Fibroblast of gingiva (primary cell): Measurements from ENCODE around the gene EID1.
A peak's percentile ranks its signal among the peaks of the same experiment; 100 is the strongest.
"Not testable (repeated sequence)": the region's sequence is repeated elsewhere in the genome, so short reads cannot be mapped to it uniquely, and the experiment has no call there.

ENCODE experiments used
- DNase-seq: peaks from one replicate; pipeline ENCODE4 v3.0.0-alpha.2; 2011; ENCODE audit warnings: low read depth

EID1 gene

GRCh38 chr15:48869966-48870365 lies 8.0 kb upstream of the EID1 start:
- DNase-seq: no peak

GRCh38 chr15:48871542-48871941 lies 6.4 kb upstream of the EID1 start:
- DNase-seq: no peak

GRCh38 chr15:48872632-48873031 lies 5.3 kb upstream of the EID1 start:
- DNase-seq: no peak

GRCh38 chr15:48875241-48875960 lies 2.5 kb upstream of the EID1 start:
- no peak for DNase-seq

GRCh38 chr15:48876057-48876456 lies 1.9 kb upstream of the EID1 start:
- DNase-seq: no peak

GRCh38 chr15:48880070-48880634 lies 2.2 kb downstream of the EID1 start:
- no peak for DNase-seq

GRCh38 chr15:48883699-48884098 lies 5.8 kb downstream of the EID1 start:
- no peak for DNase-seq

- no peak for DNase-seq
Observed at GRCh38 chr15:48887144-48887543, 9.2 kb downstream of the EID1 start.

- DNase-seq: no peak
Observed at GRCh38 chr15:48888191-48888590, 10.3 kb downstream of the EID1 start.

- peak; percentile 14 for DNase-seq
Observed at GRCh38 chr15:48888836-48889235, 10.9 kb downstream of the EID1 start.

GRCh38 chr15:48889925-48890324 lies 12.0 kb downstream of the EID1 start:
- no peak for DNase-seq

- DNase-seq: no peak
Observed at GRCh38 chr15:48890375-48890972, 12.5 kb downstream of the EID1 start.

- DNase-seq: no peak
Observed at GRCh38 chr15:48891232-48891765, 13.4 kb downstream of the EID1 start.

- DNase-seq: no peak
Observed at GRCh38 chr15:48893311-48893710, 15.4 kb downstream of the EID1 start.

- peak; percentile 75 for DNase-seq
Observed at GRCh38 chr15:48896869-48897814, 19.2 kb downstream of the EID1 start.

- DNase-seq: no peak
Observed at GRCh38 chr15:48898032-48898431, 20.1 kb downstream of the EID1 start.

GRCh38 chr15:48898446-48898845 lies 20.5 kb downstream of the EID1 start:
- DNase-seq: no peak

- DNase-seq: no peak
Observed at GRCh38 chr15:48899793-48900192, 21.9 kb downstream of the EID1 start.

- no peak for DNase-seq
Observed at GRCh38 chr15:48904758-48905157, 26.8 kb downstream of the EID1 start.

- DNase-seq: no peak
Observed at GRCh38 chr15:48905216-48905615, 27.3 kb downstream of the EID1 start.

GRCh38 chr15:48905847-48906246 lies 27.9 kb downstream of the EID1 start:
- no peak for DNase-seq

GRCh38 chr15:48909313-48909712 lies 31.4 kb downstream of the EID1 start:
- not testable (repeated sequence) for DNase-seq
